ENCODE data around the gene AP2S1. TPM values are rescaled to one million over a fixed set of nuclear protein-coding genes. Genes with fewer than 3 reads are reported as not detected.
A peak's percentile ranks its signal among the peaks of the same experiment; 100 is the strongest.
"Not testable (repeated sequence)": the region's sequence is repeated elsewhere in the genome, so short reads cannot be mapped to it uniquely, and the experiment has no call there.

AP2S1 gene
- total RNA-seq, 2 experiments from 2014 or later, result 108 to 117 TPM

- CTCF ChIA-PET, result interaction anchor here (1.6 kb wide), 2 partner anchors 27 to 47 kb away, joined by 4 to 7 read pairs; no protein-coding TSS in a partner anchor
- Mint-ChIP-seq H3K27me3 (peaks cover 2% of the 10 kb centered on the region), H3K4me3 (no peak overlapping the region), H3K36me3 (no peaks in the 10 kb centered on the region), H3K4me1 (ENCODE audit: low read depth) (peaks cover under 1% of the 10 kb centered on the region), H3K27ac (no peak overlapping the region), H3K9me3 (no peaks in the 10 kb centered on the region)
- POLR2A ChIA-PET, result no interaction called here
- no peak for DNase-seq
- intact Hi-C loops (cut with micrococcal nuclease), result no loop called here
Measured at GRCh38 chr19:46813839-46814358, 36.7 kb downstream of the AP2S1 start.

- DNase-seq, result no peak
- Mint-ChIP-seq H3K27ac (no peak overlapping the region), H3K36me3 (no peaks in the 10 kb centered on the region), H3K4me1 (ENCODE audit: low read depth) (no peaks in the 10 kb centered on the region), H3K27me3 (peaks cover 2% of the 10 kb centered on the region), H3K4me3 (no peak overlapping the region), H3K9me3 (no peaks in the 10 kb centered on the region)
- intact Hi-C loops (cut with micrococcal nuclease), result no loop called here
- POLR2A ChIA-PET, result no interaction called here
- CTCF ChIA-PET, result no interaction called here
Measured at GRCh38 chr19:46812977-46813838, 37.4 kb downstream of the AP2S1 start.

DNA sequence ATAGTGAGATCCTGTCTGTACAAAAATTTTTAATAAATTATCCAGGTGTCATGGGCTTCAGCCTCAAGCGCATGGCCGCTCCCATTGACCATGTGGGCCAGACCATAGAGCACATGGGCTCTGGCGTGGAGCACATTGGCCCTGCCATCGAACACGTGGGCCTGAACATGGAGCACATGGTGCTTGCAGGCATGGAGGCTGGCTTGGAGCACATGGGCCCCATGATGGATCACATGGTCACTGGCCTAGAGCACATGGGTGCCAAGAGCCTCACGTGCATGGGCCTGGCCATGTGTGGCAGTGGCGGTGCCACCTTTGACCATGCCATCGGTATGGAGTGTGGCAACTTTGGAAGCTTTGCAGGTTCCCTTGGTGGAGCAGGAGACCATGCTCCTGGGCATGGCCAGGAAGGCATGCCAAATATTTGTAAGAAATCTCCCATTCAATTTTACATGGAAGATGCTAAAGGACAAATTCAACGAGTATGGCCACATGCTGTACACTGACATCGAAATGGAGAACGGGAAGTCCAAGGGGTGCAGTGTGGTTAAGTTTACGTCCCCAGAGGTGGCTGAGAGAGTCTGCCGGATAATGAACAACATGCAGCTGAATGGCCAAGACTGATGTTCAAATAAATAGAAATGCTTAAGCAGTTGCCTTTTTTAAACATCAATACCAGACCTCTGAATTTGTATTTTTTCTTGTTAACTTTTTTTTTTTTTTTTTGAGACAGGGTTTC, 40.9 kb downstream of the AP2S1 start:
- no peak overlapping the region for H3K4me3 Mint-ChIP-seq
- intact Hi-C loops (cut with micrococcal nuclease), result no loop called here
- DNase-seq, result no peak
- POLR2A ChIA-PET, result interaction anchor here (0.5 kb wide), 1 partner anchor 19 kb away, joined by 4 read pairs; no protein-coding TSS in a partner anchor
- CTCF ChIA-PET, result no interaction called here
- no peaks in the 10 kb centered on the region for H3K36me3 Mint-ChIP-seq
- peaks cover 2% of the 10 kb centered on the region for H3K27me3 Mint-ChIP-seq
- no peaks in the 10 kb centered on the region for H3K9me3 Mint-ChIP-seq
- H3K4me1 Mint-ChIP-seq (ENCODE audit: low read depth), result no peaks in the 10 kb centered on the region
- H3K27ac Mint-ChIP-seq, result no peak overlapping the region

- Mint-ChIP-seq H3K4me1 (ENCODE audit: low read depth) (no peaks in the 10 kb centered on the region), H3K9me3 (no peaks in the 10 kb centered on the region), H3K27ac (no peak overlapping the region), H3K27me3 (no peaks in the 10 kb centered on the region), H3K36me3 (no peaks in the 10 kb centered on the region), H3K4me3 (no peak overlapping the region)
- POLR2A ChIA-PET, result no interaction called here
- CTCF ChIA-PET, result no interaction called here
- no peak for DNase-seq
- intact Hi-C loops (cut with micrococcal nuclease), result no loop called here
Measured at GRCh38 chr19:46806656-46807055, 44.0 kb downstream of the AP2S1 start.

GRCh38 chr19:46804432-46804831, 46.2 kb downstream of the AP2S1 start:
- H3K36me3 Mint-ChIP-seq; DNase-seq; H3K4me3 Mint-ChIP-seq; H3K27me3 Mint-ChIP-seq; POLR2A ChIA-PET; H3K9me3 Mint-ChIP-seq; H3K27ac Mint-ChIP-seq; H3K4me1 Mint-ChIP-seq (ENCODE audit: low read depth); intact Hi-C loops (cut with micrococcal nuclease): not testable (repeated sequence)
- CTCF ChIA-PET, result interaction anchor here (0.6 to 1.8 kb wide), 3 partner anchors 38 to 290 kb away, joined by 3 to 7 read pairs (median 3); no protein-coding TSS in a partner anchor

DNA sequence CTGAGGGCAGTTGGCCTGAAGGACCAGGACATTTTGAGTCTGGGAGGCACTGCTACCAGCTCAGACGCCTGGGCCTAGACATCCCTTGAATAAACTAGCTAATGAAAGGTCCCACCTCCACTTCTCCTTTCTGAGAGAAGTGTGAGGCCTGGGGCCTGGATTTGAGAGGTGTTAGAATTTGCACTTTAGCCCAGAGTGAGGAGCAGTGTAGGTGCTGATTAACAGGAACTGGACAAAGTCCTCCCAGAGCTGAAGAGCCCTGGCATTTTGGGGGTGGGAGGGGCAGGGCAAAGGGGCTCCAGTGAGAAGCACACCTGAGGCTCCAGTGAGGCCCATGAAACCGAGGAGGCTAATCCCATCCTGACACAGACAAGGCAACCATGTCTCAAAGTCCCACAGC, 47.1 kb downstream of the AP2S1 start:
- H3K4me1 Mint-ChIP-seq (ENCODE audit: low read depth), result no peaks in the 10 kb centered on the region
- POLR2A ChIA-PET, result no interaction called here

GRCh38 chr19:46802152-46802551, 48.5 kb downstream of the AP2S1 start:
- no peak overlapping the region for H3K4me3 Mint-ChIP-seq
- intact Hi-C loops (cut with micrococcal nuclease), result no loop called here
- H3K27ac Mint-ChIP-seq, result no peak overlapping the region
- DNase-seq, result no peak
- no peaks in the 10 kb centered on the region for H3K9me3 Mint-ChIP-seq
- no peaks in the 10 kb centered on the region for H3K27me3 Mint-ChIP-seq
- POLR2A ChIA-PET, result no interaction called here
- CTCF ChIA-PET, result no interaction called here
- no peaks in the 10 kb centered on the region for H3K36me3 Mint-ChIP-seq
- H3K4me1 Mint-ChIP-seq (ENCODE audit: low read depth), result no peaks in the 10 kb centered on the region

More for the DNA sequence above, 47.1 kb downstream of the AP2S1 start:
- Mint-ChIP-seq H3K27ac (no peak overlapping the region), H3K27me3 (no peaks in the 10 kb centered on the region), H3K4me3 (no peak overlapping the region), H3K9me3 (no peaks in the 10 kb centered on the region), H3K36me3 (no peaks in the 10 kb centered on the region)
- CTCF ChIA-PET, result interaction anchor here (0.7 to 1.0 kb wide), 2 partner anchors 18 to 37 kb away, joined by 3 to 4 read pairs; no protein-coding TSS in a partner anchor
- no peak for DNase-seq
- intact Hi-C loops (cut with micrococcal nuclease), result no loop called here

DNA sequence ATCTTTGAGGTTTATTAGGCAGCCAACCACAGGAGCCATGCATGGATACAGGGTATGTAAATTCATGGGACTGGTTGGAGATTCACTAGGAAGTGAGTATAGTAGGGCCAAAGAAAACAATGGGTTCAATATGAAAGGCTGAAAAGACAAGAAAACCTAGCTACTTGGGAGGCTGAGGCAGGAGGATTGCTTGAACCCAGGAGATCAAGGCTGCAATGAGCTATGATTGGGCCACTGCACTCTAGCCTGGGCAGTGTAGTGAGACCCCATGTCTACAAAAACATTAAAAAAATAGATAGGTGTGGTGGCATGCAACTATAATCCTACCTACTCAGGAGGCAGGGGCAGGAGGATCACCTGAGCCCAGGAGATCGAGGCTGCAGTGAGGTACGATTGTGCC, 51.9 kb downstream of the AP2S1 start:
- CTCF ChIA-PET, result interaction anchor here (1.7 kb wide), 1 partner anchor 32 kb away, joined by 9 read pairs; no protein-coding TSS in a partner anchor
- H3K27me3 Mint-ChIP-seq, result no peaks in the 10 kb centered on the region

DNA sequence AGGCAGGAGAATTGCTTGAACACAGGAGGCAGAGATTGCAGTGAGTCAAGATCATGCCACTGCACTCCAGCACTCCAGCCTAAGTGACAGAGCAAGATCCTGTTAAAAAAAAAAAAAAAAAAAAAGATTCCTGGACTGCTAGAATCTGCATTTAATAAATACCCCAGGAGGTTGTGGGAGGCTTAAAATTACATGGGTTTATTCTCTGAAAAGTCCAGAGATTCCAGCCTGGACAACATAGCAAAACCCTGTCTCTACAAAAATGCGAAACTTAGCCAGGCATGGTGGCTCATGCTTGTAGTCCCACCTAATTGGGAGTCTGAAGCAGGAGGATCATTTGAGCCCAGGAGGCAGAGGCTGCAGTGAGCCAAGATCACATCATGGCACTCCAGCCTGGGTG, 52.8 kb downstream of the AP2S1 start:
- Mint-ChIP-seq H3K4me1 (ENCODE audit: low read depth) (no peaks in the 10 kb centered on the region), H3K4me3 (no peak overlapping the region), H3K9me3 (no peaks in the 10 kb centered on the region), H3K36me3 (no peaks in the 10 kb centered on the region), H3K27me3 (no peaks in the 10 kb centered on the region), H3K27ac (no peak overlapping the region)
- POLR2A ChIA-PET, result no interaction called here
- intact Hi-C loops (cut with micrococcal nuclease), result no loop called here
- CTCF ChIA-PET, result interaction anchor here (1.0 kb wide), 1 partner anchor 44 kb away, joined by 3 read pairs; no protein-coding TSS in a partner anchor
- DNase-seq, result no peak

More for the DNA sequence above, 51.9 kb downstream of the AP2S1 start:
- POLR2A ChIA-PET, result interaction anchor here (1.4 kb wide), 1 partner anchor 10 kb away, joined by 5 read pairs; the partner anchor contains the start of gene SLC1A5
- no peaks in the 10 kb centered on the region for H3K36me3 Mint-ChIP-seq
- no peak overlapping the region for H3K27ac Mint-ChIP-seq
- H3K4me1 Mint-ChIP-seq (ENCODE audit: low read depth), result no peaks in the 10 kb centered on the region
- intact Hi-C loops (cut with micrococcal nuclease), result no loop called here
- no peaks in the 10 kb centered on the region for H3K9me3 Mint-ChIP-seq
- no peak for DNase-seq
- H3K4me3 Mint-ChIP-seq, result no peak overlapping the region

DNA sequence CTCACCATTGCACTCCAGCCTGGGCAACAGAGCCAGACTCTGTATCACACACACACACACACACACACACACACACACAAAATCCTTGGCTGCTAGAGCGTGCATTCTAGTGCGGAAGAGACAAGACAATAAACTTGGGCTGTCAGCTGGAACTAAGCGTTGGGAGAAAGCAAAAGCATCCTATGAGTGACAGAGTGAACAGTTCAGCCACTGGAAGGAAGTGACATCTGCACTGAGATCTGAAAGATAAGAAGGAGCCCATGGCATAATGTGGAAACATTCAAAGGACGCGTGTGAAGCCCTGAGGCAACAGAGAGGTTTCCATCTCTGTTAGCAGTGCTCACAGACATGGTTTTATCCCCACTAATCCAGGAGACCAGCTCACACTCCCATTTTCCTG, 58.7 kb downstream of the AP2S1 start:
- H3K4me3 Mint-ChIP-seq, result peak overlapping the region; percentile 9
- H3K27ac Mint-ChIP-seq, result peak overlapping the region; percentile 55
- ChIA-PET CTCF (interaction anchor here (1.1 to 2.2 kb wide), 3 partner anchors 25 to 34 kb away, joined by 3 to 8 read pairs (median 4); no protein-coding TSS in a partner anchor), POLR2A (no interaction called here)
- no peaks in the 10 kb centered on the region for H3K27me3 Mint-ChIP-seq
- no peaks in the 10 kb centered on the region for H3K9me3 Mint-ChIP-seq
- intact Hi-C loops (cut with micrococcal nuclease), result no loop called here
- DNase-seq, result peak; percentile 44
- peaks cover 5% of the 10 kb centered on the region for H3K36me3 Mint-ChIP-seq
- peaks cover 24% of the 10 kb centered on the region for H3K4me1 Mint-ChIP-seq (ENCODE audit: low read depth)

- peaks cover 29% of the 10 kb centered on the region for H3K4me1 Mint-ChIP-seq (ENCODE audit: low read depth)
- peaks cover 31% of the 10 kb centered on the region for H3K36me3 Mint-ChIP-seq
- intact Hi-C loops (cut with micrococcal nuclease), result loop anchor here (5.0 kb wide), 3 partner anchors 42 to 1468 kb away; partner anchors contain the start of genes CARD8, FKRP, STRN4 and ZC3H4
- no peak for DNase-seq
- H3K4me3 Mint-ChIP-seq, result no peak overlapping the region
- H3K27ac Mint-ChIP-seq, result no peak overlapping the region
- H3K9me3 Mint-ChIP-seq, result no peaks in the 10 kb centered on the region
- no peaks in the 10 kb centered on the region for H3K27me3 Mint-ChIP-seq
- ChIA-PET POLR2A (interaction anchor here (1.3 to 1.8 kb wide), 3 partner anchors 10 to 467 kb away, joined by 5 to 18 read pairs (median 6); partner anchors contain the start of gene CCDC9), CTCF (interaction anchor here (1.2 to 2.5 kb wide), 4 partner anchors 23 to 51 kb away, joined by 4 to 9 read pairs (median 6); no protein-coding TSS in a partner anchor)
Measured at GRCh38 chr19:46789371-46789770, 61.3 kb downstream of the AP2S1 start.
